MM.1S (cell line): ENCODE data around the gene ZNF695.

ENCODE experiments used
- EZH2 ChIP-seq: fragments of 300-600 bp; sonication (generic); optimal IDR thresholded peaks from 2 replicates; pipeline ENCODE3; 2017; ENCODE audit warnings: low read depth, mild to moderate bottlenecking, antibody characterized with exemption, low read length, mixed read lengths
- TF ChIP-seq, protein P1 (sequence below): fragments of 300-600 bp; sonication (generic); IDR thresholded peaks from 2 replicates; pipeline ENCODE4 v1.5.1; 2016; ENCODE audit warnings: antibody characterized with exemption, low read length, mixed read lengths

DNA sequence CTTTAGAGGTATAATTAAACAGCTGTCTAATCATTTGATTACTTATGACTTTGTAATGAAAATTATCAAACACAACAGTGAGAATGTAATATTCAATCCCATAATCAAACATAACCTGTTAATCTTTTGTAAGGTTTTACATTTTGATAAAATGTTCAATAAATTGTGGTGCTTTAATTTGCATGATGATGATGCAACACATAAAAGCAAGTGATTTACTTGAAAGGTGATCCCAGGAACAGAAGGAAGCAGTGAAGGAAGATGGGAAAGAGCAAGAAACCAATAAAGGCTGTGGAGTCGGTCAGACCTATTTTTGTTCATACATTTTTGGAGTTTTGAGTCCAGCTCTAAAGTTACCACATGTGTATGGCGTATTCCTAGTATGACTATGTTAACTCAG is 29.6 kb downstream of the ZNF695 start:
- TF ChIP-seq, protein P1, sequence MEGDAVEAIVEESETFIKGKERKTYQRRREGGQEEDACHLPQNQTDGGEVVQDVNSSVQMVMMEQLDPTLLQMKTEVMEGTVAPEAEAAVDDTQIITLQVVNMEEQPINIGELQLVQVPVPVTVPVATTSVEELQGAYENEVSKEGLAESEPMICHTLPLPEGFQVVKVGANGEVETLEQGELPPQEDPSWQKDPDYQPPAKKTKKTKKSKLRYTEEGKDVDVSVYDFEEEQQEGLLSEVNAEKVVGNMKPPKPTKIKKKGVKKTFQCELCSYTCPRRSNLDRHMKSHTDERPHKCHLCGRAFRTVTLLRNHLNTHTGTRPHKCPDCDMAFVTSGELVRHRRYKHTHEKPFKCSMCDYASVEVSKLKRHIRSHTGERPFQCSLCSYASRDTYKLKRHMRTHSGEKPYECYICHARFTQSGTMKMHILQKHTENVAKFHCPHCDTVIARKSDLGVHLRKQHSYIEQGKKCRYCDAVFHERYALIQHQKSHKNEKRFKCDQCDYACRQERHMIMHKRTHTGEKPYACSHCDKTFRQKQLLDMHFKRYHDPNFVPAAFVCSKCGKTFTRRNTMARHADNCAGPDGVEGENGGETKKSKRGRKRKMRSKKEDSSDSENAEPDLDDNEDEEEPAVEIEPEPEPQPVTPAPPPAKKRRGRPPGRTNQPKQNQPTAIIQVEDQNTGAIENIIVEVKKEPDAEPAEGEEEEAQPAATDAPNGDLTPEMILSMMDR: no peak
- no peak for TF ChIP-seq EZH2
